Colonic mucosa (tissue), 4 donors: Measurements from ENCODE around the gene CCSER1. TPM values are rescaled to one million over a fixed set of nuclear protein-coding genes. Genes with fewer than 3 reads are reported as not detected.

Source experiments
- DNase-seq: peaks from one replicate; pipeline ENCODE4 v3.0.0-alpha.2; 2020
- H3K27ac ChIP-seq: fragments of 200-600 bp; one replicate; pipeline ENCODE4 v1.8.0; 2021
- H3K27me3 ChIP-seq: fragments of 200-600 bp; one replicate; pipeline ENCODE4 v1.8.0; 2021
- H3K36me3 ChIP-seq: fragments of 200-600 bp; one replicate; pipeline ENCODE4 v1.8.0; 2021
- H3K4me1 ChIP-seq: fragments of 200-600 bp; one replicate; pipeline ENCODE4 v1.8.0; 2021; ENCODE audit warnings: mild to moderate bottlenecking
- H3K4me3 ChIP-seq: fragments of 200-600 bp; one replicate; pipeline ENCODE4 v1.8.0; 2021
- H3K9ac ChIP-seq, 2 donors: one replicate each; pipeline ENCODE4 v1.7.0; 2013; ENCODE audit warnings: control low read depth in 2 of 2, low read depth in 2 of 2, low read length in 2 of 2
- H3K9me3 ChIP-seq: fragments of 200-600 bp; one replicate; pipeline ENCODE4 v1.8.0; 2021
- intact Hi-C: fragments of 100-400 bp; cut with DNase I; formaldehyde crosslinking; loops from one replicate; pipeline ENCODE4 v1.14.1; 2022
- total RNA-seq, 2 donors: library from RNA; stranded (reverse); fragmentation: NEBNext Ultra II Directional in 1 of 2; extraction: Animal tissue kit (Norgen Biotek cat#: 25700) in 1 of 2; gene quantifications; one replicate each; pipeline ENCODE4 v1.2.1, GENCODE V29; 2021
- TF ChIP-seq, protein P1 (sequence below): fragments of 200-600 bp; IDR thresholded peaks from one replicate; pipeline ENCODE4 v1.8.0; 2022; ENCODE audit warnings: antibody characterized with exemption, mild to moderate bottlenecking
- donor health status: healthy.
- donor health status: DM: no; HTN: no; CAD: no.
- donor health status: DM: no; HTN: no; CAD: no.

Gene CCSER1
- total RNA-seq, 2 donors from 2014 or later, result 11.2 to 13.4 TPM

DNA sequence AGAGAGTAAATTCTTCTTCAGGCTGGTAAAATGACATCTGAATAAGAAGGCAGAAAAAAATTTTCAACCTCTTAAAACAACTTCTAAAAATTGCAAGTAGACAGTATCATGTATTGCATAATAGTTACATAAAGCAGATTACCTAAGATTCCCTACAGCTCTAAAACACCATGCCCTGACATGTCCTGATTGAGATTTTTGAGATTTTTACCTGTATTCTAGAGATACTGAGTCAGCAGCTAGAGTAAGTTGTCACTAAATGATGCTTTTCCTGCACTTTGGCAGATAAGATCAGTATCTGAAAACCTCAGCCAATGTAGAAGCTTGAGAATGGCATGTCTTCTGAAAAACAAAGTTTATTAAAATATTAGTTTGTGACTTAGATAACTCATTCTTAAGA is 713.6 kb downstream of the CCSER1 start:
- H3K27me3 ChIP-seq, result no peaks in the 10 kb centered on the region
- intact Hi-C loops, result no loop called here
- no peaks in the 10 kb centered on the region for H3K9me3 ChIP-seq
- H3K9ac ChIP-seq, result no peak overlapping the region
- no peak overlapping the region for H3K27ac ChIP-seq
- no peak overlapping the region for H3K4me3 ChIP-seq
- no peaks in the 10 kb centered on the region for H3K4me1 ChIP-seq
- DNase-seq, result no peak
- no peaks in the 10 kb centered on the region for H3K36me3 ChIP-seq
- TF ChIP-seq, protein P1, sequence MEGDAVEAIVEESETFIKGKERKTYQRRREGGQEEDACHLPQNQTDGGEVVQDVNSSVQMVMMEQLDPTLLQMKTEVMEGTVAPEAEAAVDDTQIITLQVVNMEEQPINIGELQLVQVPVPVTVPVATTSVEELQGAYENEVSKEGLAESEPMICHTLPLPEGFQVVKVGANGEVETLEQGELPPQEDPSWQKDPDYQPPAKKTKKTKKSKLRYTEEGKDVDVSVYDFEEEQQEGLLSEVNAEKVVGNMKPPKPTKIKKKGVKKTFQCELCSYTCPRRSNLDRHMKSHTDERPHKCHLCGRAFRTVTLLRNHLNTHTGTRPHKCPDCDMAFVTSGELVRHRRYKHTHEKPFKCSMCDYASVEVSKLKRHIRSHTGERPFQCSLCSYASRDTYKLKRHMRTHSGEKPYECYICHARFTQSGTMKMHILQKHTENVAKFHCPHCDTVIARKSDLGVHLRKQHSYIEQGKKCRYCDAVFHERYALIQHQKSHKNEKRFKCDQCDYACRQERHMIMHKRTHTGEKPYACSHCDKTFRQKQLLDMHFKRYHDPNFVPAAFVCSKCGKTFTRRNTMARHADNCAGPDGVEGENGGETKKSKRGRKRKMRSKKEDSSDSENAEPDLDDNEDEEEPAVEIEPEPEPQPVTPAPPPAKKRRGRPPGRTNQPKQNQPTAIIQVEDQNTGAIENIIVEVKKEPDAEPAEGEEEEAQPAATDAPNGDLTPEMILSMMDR, result no peak

DNA sequence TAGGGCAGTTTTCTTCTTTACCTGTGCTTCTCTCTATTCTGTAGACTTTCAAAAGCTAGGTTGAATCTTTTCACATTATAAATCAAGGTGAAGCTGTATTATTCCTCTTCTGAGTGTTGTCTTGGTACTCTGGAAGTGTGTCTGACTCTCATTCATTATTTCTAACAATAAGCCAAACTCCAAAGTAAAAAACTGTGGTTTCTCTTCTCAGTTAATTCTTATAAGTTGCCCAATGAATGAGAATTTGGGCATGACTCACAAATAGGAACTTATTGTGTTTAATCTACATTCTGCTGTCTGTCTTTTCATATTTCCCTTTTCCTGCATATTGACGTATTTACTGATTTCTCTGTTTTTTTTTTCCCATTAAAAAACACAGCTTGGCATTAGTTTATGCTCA is 714.5 kb downstream of the CCSER1 start:
- DNase-seq, result no peak
- no peak overlapping the region for H3K4me3 ChIP-seq
- TF ChIP-seq, protein P1, result no peak
- no peak overlapping the region for H3K27ac ChIP-seq
- intact Hi-C loops, result no loop called here
- H3K27me3 ChIP-seq, result no peaks in the 10 kb centered on the region
- H3K9ac ChIP-seq, result no peak overlapping the region
- no peaks in the 10 kb centered on the region for H3K9me3 ChIP-seq
- no peaks in the 10 kb centered on the region for H3K4me1 ChIP-seq
- no peaks in the 10 kb centered on the region for H3K36me3 ChIP-seq

DNA sequence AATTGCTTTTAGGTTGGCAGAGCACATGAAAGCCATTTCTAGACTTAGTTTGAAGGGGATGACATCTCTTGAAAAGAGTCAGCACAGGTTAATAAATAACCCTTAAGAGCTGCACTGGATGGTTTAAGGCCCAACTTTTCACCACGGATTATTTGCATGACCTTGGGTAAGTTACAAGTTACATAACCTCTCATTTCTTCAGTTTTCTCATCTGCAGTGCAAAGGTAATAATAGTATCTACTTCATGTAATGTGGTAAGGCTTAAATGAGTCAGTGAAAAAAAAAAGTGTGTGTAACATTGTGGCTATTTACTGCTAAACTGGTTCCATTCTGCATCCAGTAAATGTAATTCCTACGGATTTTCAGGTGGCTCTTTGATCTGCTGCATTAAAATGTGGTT is 715.8 kb downstream of the CCSER1 start:
- Histone ChIP-seq H3K9me3 (no peaks in the 10 kb centered on the region), H3K4me3 (no peak overlapping the region), H3K27ac (no peak overlapping the region), H3K36me3 (no peaks in the 10 kb centered on the region), H3K27me3 (no peaks in the 10 kb centered on the region), H3K9ac (no peak overlapping the region), H3K4me1 (no peaks in the 10 kb centered on the region)
- DNase-seq, result no peak
- intact Hi-C loops, result no loop called here
- TF ChIP-seq, protein P1, result no peak

DNA sequence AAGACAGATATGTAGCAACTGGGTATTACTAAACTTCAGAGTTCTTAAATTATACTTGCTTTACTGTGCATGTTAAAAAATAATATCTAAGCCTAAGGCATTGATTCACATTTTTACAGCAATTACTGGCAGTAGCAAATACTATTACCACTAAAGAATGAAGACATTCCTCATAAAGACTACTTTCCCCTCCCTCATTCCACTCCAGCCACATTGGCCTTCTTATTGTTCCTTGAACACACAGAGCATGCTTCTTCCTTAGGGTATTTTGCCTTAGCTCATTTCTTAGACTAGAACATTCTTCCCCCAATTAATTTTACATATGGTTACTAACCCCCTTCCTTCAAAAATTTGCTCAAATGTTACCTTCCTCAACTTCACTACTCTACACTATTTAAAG is 717.0 kb downstream of the CCSER1 start:
- no peaks in the 10 kb centered on the region for H3K36me3 ChIP-seq
- intact Hi-C loops, result no loop called here
- H3K9ac ChIP-seq, result no peak overlapping the region
- TF ChIP-seq, protein P1, result no peak
- no peaks in the 10 kb centered on the region for H3K9me3 ChIP-seq
- DNase-seq, result no peak
- no peaks in the 10 kb centered on the region for H3K4me1 ChIP-seq
- H3K27me3 ChIP-seq, result no peaks in the 10 kb centered on the region
- H3K27ac ChIP-seq, result no peak overlapping the region
- H3K4me3 ChIP-seq, result no peak overlapping the region

DNA sequence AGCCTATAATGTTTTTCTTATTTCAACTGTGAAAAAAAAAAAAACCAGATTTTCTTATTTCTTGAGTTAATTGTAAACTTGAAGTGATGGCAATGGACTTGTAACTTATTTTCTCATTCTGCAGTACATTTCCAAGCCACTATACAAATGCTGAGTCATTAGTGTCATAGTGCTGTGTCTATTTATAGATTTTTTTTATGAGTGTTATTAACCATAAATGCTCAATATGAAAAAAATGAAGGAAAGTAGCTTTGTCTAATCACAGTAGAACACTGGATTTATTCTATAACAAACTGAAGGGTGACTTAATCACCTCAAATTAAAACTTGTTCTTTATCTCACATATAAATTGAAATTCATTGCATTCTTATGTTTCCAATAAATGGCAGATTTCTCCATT is 718.6 kb downstream of the CCSER1 start:
- no peaks in the 10 kb centered on the region for H3K9me3 ChIP-seq
- no peak overlapping the region for H3K4me3 ChIP-seq
- H3K36me3 ChIP-seq, result no peaks in the 10 kb centered on the region
- H3K27ac ChIP-seq, result no peak overlapping the region
- TF ChIP-seq, protein P1, result no peak
- no peak overlapping the region for H3K9ac ChIP-seq
- DNase-seq, result no peak
- intact Hi-C loops, result no loop called here
- no peaks in the 10 kb centered on the region for H3K4me1 ChIP-seq
- no peaks in the 10 kb centered on the region for H3K27me3 ChIP-seq

DNA sequence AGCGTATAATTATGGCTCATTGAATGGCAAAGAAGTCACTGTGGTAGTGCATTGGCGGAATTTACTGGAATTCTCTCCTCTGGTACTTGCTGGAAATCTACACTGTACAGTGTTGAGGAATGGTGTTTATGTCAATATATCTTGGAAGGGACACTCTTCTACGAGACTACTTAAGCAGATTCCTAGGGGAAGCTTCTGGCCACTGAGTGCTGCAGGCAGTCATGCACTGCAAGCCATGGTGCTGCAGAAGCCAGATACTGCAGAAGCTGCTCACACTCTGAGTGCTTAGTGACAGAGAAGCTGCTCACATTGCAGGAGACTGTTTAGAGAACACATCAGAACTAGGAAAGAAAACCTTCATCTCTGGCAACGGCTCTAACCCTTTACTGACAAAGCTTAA is 725.0 kb downstream of the CCSER1 start:
- Histone ChIP-seq H3K36me3 (no peaks in the 10 kb centered on the region), H3K9me3 (no peaks in the 10 kb centered on the region), H3K27me3 (no peaks in the 10 kb centered on the region), H3K4me3 (no peak overlapping the region), H3K27ac (no peak overlapping the region), H3K9ac (no peak overlapping the region), H3K4me1 (no peaks in the 10 kb centered on the region)
- intact Hi-C loops, result no loop called here
- TF ChIP-seq, protein P1, result no peak
- DNase-seq, result no peak
